K562 (cell line): ENCODE measurements around the gene RFC2.

Experiments
- CEBPZ ChIP-seq: fragments of 150-350 bp; IDR thresholded peaks from 2 replicates; pipeline ENCODE4 v1.6.1; 2014; ENCODE audit warnings: low read depth, mild to moderate bottlenecking, low read length, borderline replicate concordance
- CTCF ChIP-seq, 3 experiments: IDR thresholded peaks in 2 of 3; conservative IDR thresholded peaks in 1 of 3; 2 replicates each; pipeline ENCODE4 v1.5.1; 2011 to 2012; ENCODE audit warnings: low read length in 3 of 3, mild to moderate bottlenecking in 3 of 3, control low read depth in 2 of 3, improper control_type of control experiment in 1 of 3, inconsistent platforms in 1 of 3, low read depth in 1 of 3, mixed read lengths in 1 of 3, moderate library complexity in 1 of 3; ENCODE audit not compliant: insufficient read depth in 2 of 3
- E2F8 ChIP-seq: fragments of 450-650 bp; IDR thresholded peaks from 2 replicates; pipeline ENCODE4 v1.7.1; 2018; ENCODE audit warnings: mild to moderate bottlenecking, low read depth; ENCODE audit not compliant: partially characterized antibody
- ELF1 ChIP-seq: fragments of 200-800 bp; sonication (Bioruptor generic); IDR thresholded peaks from 2 replicates; pipeline ENCODE4 v1.6.1; 2016; ENCODE audit warnings: missing genetic modification characterization, missing compliant biosample characterization
- EP300 ChIP-seq: IDR thresholded peaks from 2 replicates; pipeline ENCODE4 v1.6.1; 2012; ENCODE audit warnings: low read length, improper control_type of control experiment
- IRF2 ChIP-seq: sonication (generic); formaldehyde crosslinking; IDR thresholded peaks from 2 replicates; pipeline ENCODE4 v1.8.1; 2022; ENCODE audit warnings: mild to moderate bottlenecking, missing genetic modification reagents
- MEF2A ChIP-seq: IDR thresholded peaks from 2 replicates; pipeline ENCODE4 v1.6.1; 2011; ENCODE audit warnings: low read depth, mild to moderate bottlenecking, low read length, moderate library complexity; ENCODE audit not compliant: control insufficient read depth
- MTF1 ChIP-seq: fragments of 250-450 bp; sonication (Bioruptor Pico); IDR thresholded peaks from 2 replicates; pipeline ENCODE4 v1.9.0; 2021; ENCODE audit warnings: moderate library complexity, mild to moderate bottlenecking, inconsistent platforms, borderline replicate concordance
- SMAD4 ChIP-seq: fragments of 250-450 bp; sonication (Bioruptor Pico); conservative IDR thresholded peaks from 2 replicates; pipeline ENCODE4 v1.8.0; 2021; ENCODE audit warnings: inconsistent platforms, mild to moderate bottlenecking, moderate library complexity
- TFAP4 ChIP-seq: sonication (generic); formaldehyde crosslinking; IDR thresholded peaks from 2 replicates; pipeline ENCODE4 v1.8.0; 2022; ENCODE audit warnings: missing genetic modification reagents, mild to moderate bottlenecking, moderate library complexity, borderline replicate concordance
- ZFX ChIP-seq: sonication (generic); formaldehyde crosslinking; IDR thresholded peaks from 2 replicates; pipeline ENCODE4 v1.8.0; 2022; ENCODE audit warnings: mild to moderate bottlenecking, missing genetic modification reagents, moderate library complexity
- ZNF584 ChIP-seq: fragments of 200-800 bp; sonication (Bioruptor generic); IDR thresholded peaks from 2 replicates; pipeline ENCODE4 v1.6.1; 2016; ENCODE audit warnings: low read depth, mild to moderate bottlenecking, missing genetic modification characterization, missing compliant biosample characterization
- ZNF77 ChIP-seq: fragments of 250-450 bp; sonication (Bioruptor Pico); IDR thresholded peaks from 2 replicates; pipeline ENCODE4 v1.5.0; 2020

- no peak for TF ChIP-seq ZNF77 (CRISPR knock-in tag)
- TF ChIP-seq MEF2A, result no peak
- TF ChIP-seq ZNF584 (CRISPR knock-in tag), result no peak
- TF ChIP-seq ZFX (CRISPR knock-in tag), result no peak
- no peak for TF ChIP-seq IRF2 (CRISPR knock-in tag)
- no peak for TF ChIP-seq SMAD4 (CRISPR knock-in tag)
- TF ChIP-seq EP300, result no peak
- TF ChIP-seq ELF1, result no peak
- no peak for TF ChIP-seq CTCF (IDR thresholded peaks at IDR 0.05 in 2 of 3, conservative IDR thresholded peaks at IDR 0.05 in 1 of 3; ENCODE audit: insufficient read depth in 2 of 3, low read depth in 1 of 3, low read length in 3 of 3)
- no peak for TF ChIP-seq E2F8
- TF ChIP-seq CEBPZ, result no peak
- TF ChIP-seq TFAP4 (CRISPR knock-in tag), result no peak
- no peak for TF ChIP-seq MTF1 (CRISPR knock-in tag)
Observed at GRCh38 chr7:74242122-74242443, 12.1 kb downstream of the RFC2 start.
